SH-SY5Y (cell line): ENCODE results near the gene TM4SF1.

ENCODE experiments used
- GATA2 ChIP-seq: IDR thresholded peaks from 2 replicates; pipeline ENCODE4 v1.6.1; 2011; ENCODE audit warnings: mild to moderate bottlenecking, low read depth, low read length
- GATA3 ChIP-seq: IDR thresholded peaks from 2 replicates; pipeline ENCODE4 v1.6.1; 2011; ENCODE audit warnings: low read depth, mild to moderate bottlenecking, low read length, moderate library complexity

- TF ChIP-seq GATA3 (no peak), GATA2 (no peak)
Observed at GRCh38 chr3:149368674-149369497, 8.6 kb downstream of the TM4SF1 start.
